Measurements from ENCODE around the gene DPH3. TPM values are rescaled to one million over a fixed set of nuclear protein-coding genes. Genes with fewer than 3 reads are reported as not detected.

Gene DPH3
- total RNA-seq, 1 donor from 2014 or later: 24.8 TPM

- DNase-seq (ENCODE audit: extremely low read depth, low read depth, low spot score): no peak
Measured at GRCh38 chr3:16236856-16237393, 27.8 kb downstream of the DPH3 start.

- DNase-seq (ENCODE audit: extremely low read depth, low read depth, low spot score): no peak
Measured at GRCh38 chr3:16236030-16236639, 28.6 kb downstream of the DPH3 start.

- no peak for DNase-seq (ENCODE audit: extremely low read depth, low read depth, low spot score)
Measured at GRCh38 chr3:16234281-16234680, 30.5 kb downstream of the DPH3 start.

- no peak for DNase-seq (ENCODE audit: extremely low read depth, low read depth, low spot score)
Measured at GRCh38 chr3:16233806-16234205, 30.9 kb downstream of the DPH3 start.

GRCh38 chr3:16231983-16232382 lies 32.8 kb downstream of the DPH3 start:
- no peak for DNase-seq (ENCODE audit: extremely low read depth, low read depth, low spot score)

GRCh38 chr3:16229681-16230080 lies 35.1 kb downstream of the DPH3 start:
- no peak for DNase-seq (ENCODE audit: extremely low read depth, low read depth, low spot score)

- DNase-seq (ENCODE audit: extremely low read depth, low read depth, low spot score): no peak
Measured at GRCh38 chr3:16227566-16227965, 37.2 kb downstream of the DPH3 start.

GRCh38 chr3:16224325-16224724 lies 40.4 kb downstream of the DPH3 start:
- DNase-seq (ENCODE audit: extremely low read depth, low read depth, low spot score): no peak

GRCh38 chr3:16222547-16222946 lies 42.2 kb downstream of the DPH3 start:
- no peak for DNase-seq (ENCODE audit: extremely low read depth, low read depth, low spot score)

GRCh38 chr3:16221990-16222389 lies 42.8 kb downstream of the DPH3 start:
- DNase-seq (ENCODE audit: extremely low read depth, low read depth, low spot score): no peak

GRCh38 chr3:16219777-16220176 lies 45.0 kb downstream of the DPH3 start:
- DNase-seq (ENCODE audit: extremely low read depth, low read depth, low spot score): no peak

- DNase-seq (ENCODE audit: extremely low read depth, low read depth, low spot score): no peak
Measured at GRCh38 chr3:16216373-16216935, 48.3 kb downstream of the DPH3 start.

GRCh38 chr3:16214366-16214765 lies 50.4 kb downstream of the DPH3 start:
- DNase-seq (ENCODE audit: extremely low read depth, low read depth, low spot score): no peak

- DNase-seq (ENCODE audit: extremely low read depth, low read depth, low spot score): no peak
Measured at GRCh38 chr3:16211176-16211904, 53.4 kb downstream of the DPH3 start.

Other genes with a start within 250 kb of the DPH3 start
- gene GALNT15, start 90.3 kb downstream of the DPH3 start, total RNA-seq: 25.1 and 35.2 TPM in 2 replicates
- 5.6 and 6.8 TPM in 2 replicates for gene OXNAD1, start 269 bp upstream of the DPH3 start, total RNA-seq
- 78.3 and 84.4 TPM in 2 replicates for gene RFTN1, start 248.8 kb upstream of the DPH3 start, total RNA-seq